Measurements from ENCODE around the gene ABHD8. TPM values are rescaled to one million over a fixed set of nuclear protein-coding genes. Genes with fewer than 3 reads are reported as not detected.
A peak's percentile ranks its signal among the peaks of the same experiment; 100 is the strongest.

ABHD8 gene
- total and polyA plus RNA-seq, 2 donors from 2014 or later: 9.6 to 20.0 TPM

GRCh38 chr19:17263712-17264640 is 39.2 kb downstream of the ABHD8 start:
- TF ChIP-seq CTCF (IDR thresholded peaks at IDR 0.05; ENCODE audit: borderline replicate concordance, extremely low read depth, insufficient read depth): no peak
- DNase-seq: no peak

DNA sequence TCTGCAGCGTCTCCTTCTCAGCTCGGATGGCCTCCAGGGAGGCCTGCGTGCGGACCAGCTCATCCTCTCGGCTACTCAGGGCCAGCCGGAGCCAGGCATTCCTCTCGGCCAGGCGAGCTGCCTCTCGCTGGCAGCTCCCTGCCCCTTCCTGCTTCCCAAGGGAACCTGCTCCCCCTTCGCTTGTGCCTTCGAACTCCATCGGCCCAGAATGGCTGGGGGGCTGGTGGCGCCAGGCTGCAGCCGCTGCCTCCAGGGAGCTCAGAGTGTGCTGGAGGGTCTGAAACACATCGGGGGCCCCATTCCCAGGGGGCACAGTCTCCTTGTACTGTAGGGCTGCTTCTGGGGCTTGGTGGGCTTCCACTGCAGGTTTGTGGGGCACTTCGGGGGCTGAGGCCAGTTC is 40.7 kb downstream of the ABHD8 start:
- DNase-seq (no peak), FAIRE-seq (no peak)
- Histone ChIP-seq H3K36me3 (ENCODE audit: control insufficient read depth in 2 of 3, insufficient read depth in 3 of 3, low read length in 3 of 3) (no peaks in the 10 kb centered on the region), H3K9me3 (ENCODE audit: control insufficient read depth in 2 of 3, insufficient read depth in 1 of 3, low read length in 3 of 3) (peaks cover 0 to 9% (median 0%) of the 10 kb centered on the region in 3 donors), H3K27ac (ENCODE audit: low read depth in 2 of 2, low read length in 2 of 2) (no peak overlapping the region), H3K27me3 (ENCODE audit: control insufficient read depth, insufficient read depth, low read length) (no peaks in the 10 kb centered on the region), H3K4me3 (ENCODE audit: low read length in 3 of 3) (no peak overlapping the region), H3K4me1 (ENCODE audit: control insufficient read depth in 2 of 3, insufficient read depth in 2 of 3, low read depth in 1 of 3, low read length in 3 of 3) (peaks cover 0 to 2% (median 0%) of the 10 kb centered on the region in 3 donors), H3K9ac (ENCODE audit: low read length in 3 of 3) (no peak overlapping the region)
- intact Hi-C loops (cut with DNase I): no loop called here
- TF ChIP-seq CTCF (IDR thresholded peaks at IDR 0.05; ENCODE audit: borderline replicate concordance, extremely low read depth, insufficient read depth): no peak

More at GRCh38 chr19:17263712-17264640, 39.2 kb downstream of the ABHD8 start:
- Histone ChIP-seq H3K36me3 (ENCODE audit: control insufficient read depth in 2 of 3, insufficient read depth in 3 of 3, low read length in 3 of 3) (no peaks in the 10 kb centered on the region), H3K27ac (ENCODE audit: low read depth in 2 of 2, low read length in 2 of 2) (peak overlapping the region; percentile 39 to 69), H3K9ac (ENCODE audit: low read length in 3 of 3) (peak overlapping the region in 2 of 3 donors; percentile 11 to 67), H3K4me3 (ENCODE audit: low read length in 3 of 3) (peak overlapping the region in 2 of 3 donors; percentile 36 to 66), H3K27me3 (ENCODE audit: control insufficient read depth, insufficient read depth, low read length) (no peaks in the 10 kb centered on the region), H3K9me3 (ENCODE audit: control insufficient read depth in 2 of 3, insufficient read depth in 1 of 3, low read length in 3 of 3) (peaks cover 0 to 9% (median 0%) of the 10 kb centered on the region in 3 donors), H3K4me1 (ENCODE audit: control insufficient read depth in 2 of 3, insufficient read depth in 2 of 3, low read depth in 1 of 3, low read length in 3 of 3) (peaks cover 0 to 5% (median 4%) of the 10 kb centered on the region in 3 donors)
- intact Hi-C loops (cut with DNase I): no loop called here
- FAIRE-seq: no peak

DNA sequence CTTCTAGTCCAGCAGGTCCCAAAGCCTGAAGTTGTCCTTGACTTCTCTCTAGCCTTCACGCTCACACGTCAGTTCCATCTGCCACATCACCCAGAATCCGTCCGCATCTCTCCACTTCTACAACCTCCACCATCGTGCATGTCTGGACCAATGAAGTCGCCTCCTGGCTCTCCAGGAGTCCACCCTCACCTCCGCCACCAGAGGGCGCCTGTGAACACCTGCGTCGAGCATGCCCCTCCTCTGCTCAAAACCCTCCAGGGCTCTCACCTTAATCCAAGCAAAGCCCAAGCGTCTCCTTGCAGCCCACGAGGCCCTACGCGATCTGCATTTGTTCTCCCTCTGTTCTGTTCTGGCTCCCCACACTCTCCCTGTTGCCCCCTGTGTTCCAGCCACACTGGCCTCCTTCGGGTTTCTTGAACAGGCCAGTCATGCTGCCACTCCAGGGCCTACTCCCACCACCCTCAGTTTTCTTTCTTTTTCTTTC is 42.3 kb downstream of the ABHD8 start:
- DNase-seq (peak; percentile 80 to 92 (median 85)), FAIRE-seq (no peak)
- Histone ChIP-seq H3K4me3 (ENCODE audit: low read length in 3 of 3) (no peak overlapping the region), H3K9ac (ENCODE audit: low read length in 3 of 3) (no peak overlapping the region), H3K4me1 (ENCODE audit: control insufficient read depth in 2 of 3, insufficient read depth in 2 of 3, low read depth in 1 of 3, low read length in 3 of 3) (peaks cover 0 to 2% (median 0%) of the 10 kb centered on the region in 3 donors), H3K27ac (ENCODE audit: low read depth in 2 of 2, low read length in 2 of 2) (no peak overlapping the region), H3K27me3 (ENCODE audit: control insufficient read depth, insufficient read depth, low read length) (no peaks in the 10 kb centered on the region), H3K9me3 (ENCODE audit: control insufficient read depth in 2 of 3, insufficient read depth in 1 of 3, low read length in 3 of 3) (peaks cover 0 to 9% (median 0%) of the 10 kb centered on the region in 3 donors), H3K36me3 (ENCODE audit: control insufficient read depth in 2 of 3, insufficient read depth in 3 of 3, low read length in 3 of 3) (no peaks in the 10 kb centered on the region)
- peak; percentile 88 for TF ChIP-seq CTCF (IDR thresholded peaks at IDR 0.05; ENCODE audit: borderline replicate concordance, extremely low read depth, insufficient read depth)
- intact Hi-C loops (cut with DNase I): no loop called here

Measured in kidney (tissue), 14 donors.